ENCODE results near the gene STAT5B. TPM values are rescaled to one million over a fixed set of nuclear protein-coding genes. Genes with fewer than 3 reads are reported as not detected.

STAT5B gene
- total and polyA plus RNA-seq, 2 of the 13 experiments (the other 11 are each of a cell fraction or from before 2014, with no cell fraction given), result 21.0 to 42.8 TPM

DNA sequence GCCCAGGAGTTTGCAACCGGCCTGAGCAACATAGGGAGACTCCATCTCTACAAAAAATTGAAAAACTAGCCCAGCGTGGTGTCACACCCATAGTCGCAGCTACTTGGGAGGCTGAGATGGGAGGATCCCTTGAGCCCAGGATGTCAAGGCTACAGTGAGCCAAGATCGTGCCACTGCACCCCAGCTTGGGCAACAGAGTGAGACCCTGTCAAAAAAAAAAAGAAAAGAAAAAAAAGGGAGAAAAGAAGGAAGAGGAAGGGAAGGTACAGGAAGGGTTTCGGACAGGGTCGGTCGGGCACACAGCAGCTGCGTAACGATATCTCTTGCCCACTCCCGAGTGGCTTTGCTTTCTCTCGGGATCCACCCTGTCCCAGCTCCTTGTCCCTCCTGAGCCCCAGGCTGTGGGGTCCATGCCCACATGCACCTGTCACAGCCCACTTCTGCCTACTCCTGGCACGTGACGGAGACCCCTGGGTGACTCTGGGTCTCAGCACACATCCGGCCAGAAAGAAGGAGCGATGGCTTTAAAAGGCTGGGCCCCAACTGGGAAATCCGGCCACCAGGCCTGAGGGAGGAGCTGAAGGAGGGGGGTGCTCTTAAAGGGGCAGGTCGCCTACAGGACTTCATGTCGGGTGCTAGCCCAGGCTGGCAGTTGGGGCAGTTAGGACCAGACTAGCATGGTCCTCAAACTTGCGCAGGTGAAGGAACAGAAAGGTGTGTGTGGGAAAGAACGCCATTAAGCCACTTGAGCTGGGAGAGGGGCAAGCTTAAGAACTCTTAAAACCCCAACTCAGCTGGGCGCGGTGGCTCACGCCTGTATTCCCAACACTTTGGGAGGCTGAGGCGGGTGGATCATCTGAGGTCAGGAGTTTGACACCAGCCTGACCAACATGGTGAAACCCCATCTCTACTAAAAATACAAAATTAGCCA, 82.0 kb downstream of the STAT5B start, which contains the start of gene GHDC (continued):
- TF ChIP-seq, protein P1, sequence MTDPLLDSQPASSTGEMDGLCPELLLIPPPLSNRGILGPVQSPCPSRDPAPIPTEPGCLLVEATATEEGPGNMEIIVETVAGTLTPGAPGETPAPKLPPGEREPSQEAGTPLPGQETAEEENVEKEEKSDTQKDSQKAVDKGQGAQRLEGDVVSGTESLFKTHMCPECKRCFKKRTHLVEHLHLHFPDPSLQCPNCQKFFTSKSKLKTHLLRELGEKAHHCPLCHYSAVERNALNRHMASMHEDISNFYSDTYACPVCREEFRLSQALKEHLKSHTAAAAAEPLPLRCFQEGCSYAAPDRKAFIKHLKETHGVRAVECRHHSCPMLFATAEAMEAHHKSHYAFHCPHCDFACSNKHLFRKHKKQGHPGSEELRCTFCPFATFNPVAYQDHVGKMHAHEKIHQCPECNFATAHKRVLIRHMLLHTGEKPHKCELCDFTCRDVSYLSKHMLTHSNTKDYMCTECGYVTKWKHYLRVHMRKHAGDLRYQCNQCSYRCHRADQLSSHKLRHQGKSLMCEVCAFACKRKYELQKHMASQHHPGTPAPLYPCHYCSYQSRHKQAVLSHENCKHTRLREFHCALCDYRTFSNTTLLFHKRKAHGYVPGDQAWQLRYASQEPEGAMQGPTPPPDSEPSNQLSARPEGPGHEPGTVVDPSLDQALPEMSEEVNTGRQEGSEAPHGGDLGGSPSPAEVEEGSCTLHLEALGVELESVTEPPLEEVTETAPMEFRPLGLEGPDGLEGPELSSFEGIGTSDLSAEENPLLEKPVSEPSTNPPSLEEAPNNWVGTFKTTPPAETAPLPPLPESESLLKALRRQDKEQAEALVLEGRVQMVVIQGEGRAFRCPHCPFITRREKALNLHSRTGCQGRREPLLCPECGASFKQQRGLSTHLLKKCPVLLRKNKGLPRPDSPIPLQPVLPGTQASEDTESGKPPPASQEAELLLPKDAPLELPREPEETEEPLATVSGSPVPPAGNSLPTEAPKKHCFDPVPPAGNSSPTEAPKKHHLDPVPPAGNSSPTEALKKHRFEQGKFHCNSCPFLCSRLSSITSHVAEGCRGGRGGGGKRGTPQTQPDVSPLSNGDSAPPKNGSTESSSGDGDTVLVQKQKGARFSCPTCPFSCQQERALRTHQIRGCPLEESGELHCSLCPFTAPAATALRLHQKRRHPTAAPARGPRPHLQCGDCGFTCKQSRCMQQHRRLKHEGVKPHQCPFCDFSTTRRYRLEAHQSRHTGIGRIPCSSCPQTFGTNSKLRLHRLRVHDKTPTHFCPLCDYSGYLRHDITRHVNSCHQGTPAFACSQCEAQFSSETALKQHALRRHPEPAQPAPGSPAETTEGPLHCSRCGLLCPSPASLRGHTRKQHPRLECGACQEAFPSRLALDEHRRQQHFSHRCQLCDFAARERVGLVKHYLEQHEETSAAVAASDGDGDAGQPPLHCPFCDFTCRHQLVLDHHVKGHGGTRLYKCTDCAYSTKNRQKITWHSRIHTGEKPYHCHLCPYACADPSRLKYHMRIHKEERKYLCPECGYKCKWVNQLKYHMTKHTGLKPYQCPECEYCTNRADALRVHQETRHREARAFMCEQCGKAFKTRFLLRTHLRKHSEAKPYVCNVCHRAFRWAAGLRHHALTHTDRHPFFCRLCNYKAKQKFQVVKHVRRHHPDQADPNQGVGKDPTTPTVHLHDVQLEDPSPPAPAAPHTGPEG (CRISPR knock-in tag; IDR thresholded peaks at IDR 0.05), result peak; percentile 98
- peak; percentile 71; the same call in 1 of the 2 replicates for TF ChIP-seq EEA1 (CRISPR knock-in tag; IDR thresholded peaks at IDR 0.05; ENCODE audit: borderline replicate concordance)
- TF ChIP-seq, protein P2, sequence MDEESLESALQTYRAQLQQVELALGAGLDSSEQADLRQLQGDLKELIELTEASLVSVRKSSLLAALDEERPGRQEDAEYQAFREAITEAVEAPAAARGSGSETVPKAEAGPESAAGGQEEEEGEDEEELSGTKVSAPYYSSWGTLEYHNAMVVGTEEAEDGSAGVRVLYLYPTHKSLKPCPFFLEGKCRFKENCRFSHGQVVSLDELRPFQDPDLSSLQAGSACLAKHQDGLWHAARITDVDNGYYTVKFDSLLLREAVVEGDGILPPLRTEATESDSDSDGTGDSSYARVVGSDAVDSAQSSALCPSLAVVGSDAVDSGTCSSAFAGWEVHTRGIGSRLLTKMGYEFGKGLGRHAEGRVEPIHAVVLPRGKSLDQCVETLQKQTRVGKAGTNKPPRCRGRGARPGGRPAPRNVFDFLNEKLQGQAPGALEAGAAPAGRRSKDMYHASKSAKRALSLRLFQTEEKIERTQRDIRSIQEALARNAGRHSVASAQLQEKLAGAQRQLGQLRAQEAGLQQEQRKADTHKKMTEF (CRISPR knock-in tag; IDR thresholded peaks at IDR 0.05), result peak; percentile 83
- peak; percentile 24; the same call in 1 of the 2 replicates for TF ChIP-seq NFYC (CRISPR knock-in tag; IDR thresholded peaks at IDR 0.05)
- peak; percentile 67; the same call in 1 of the 2 replicates for TF ChIP-seq YEATS4 (CRISPR knock-in tag; IDR thresholded peaks at IDR 0.05; ENCODE audit: borderline replicate concordance)
- TF ChIP-seq ZNF460 (CRISPR knock-in tag; IDR thresholded peaks at IDR 0.05; ENCODE audit: borderline replicate concordance), result peak; percentile 86; the same call in 1 of the 2 replicates
- TF ChIP-seq, protein P3, sequence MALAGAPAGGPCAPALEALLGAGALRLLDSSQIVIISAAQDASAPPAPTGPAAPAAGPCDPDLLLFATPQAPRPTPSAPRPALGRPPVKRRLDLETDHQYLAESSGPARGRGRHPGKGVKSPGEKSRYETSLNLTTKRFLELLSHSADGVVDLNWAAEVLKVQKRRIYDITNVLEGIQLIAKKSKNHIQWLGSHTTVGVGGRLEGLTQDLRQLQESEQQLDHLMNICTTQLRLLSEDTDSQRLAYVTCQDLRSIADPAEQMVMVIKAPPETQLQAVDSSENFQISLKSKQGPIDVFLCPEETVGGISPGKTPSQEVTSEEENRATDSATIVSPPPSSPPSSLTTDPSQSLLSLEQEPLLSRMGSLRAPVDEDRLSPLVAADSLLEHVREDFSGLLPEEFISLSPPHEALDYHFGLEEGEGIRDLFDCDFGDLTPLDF (CRISPR knock-in tag; IDR thresholded peaks at IDR 0.05), result no peak
- TF ChIP-seq TOPORS (CRISPR knock-in tag; IDR thresholded peaks at IDR 0.05), result peak; percentile 57; the same call in 1 of the 2 replicates
- TF ChIP-seq, protein P4, sequence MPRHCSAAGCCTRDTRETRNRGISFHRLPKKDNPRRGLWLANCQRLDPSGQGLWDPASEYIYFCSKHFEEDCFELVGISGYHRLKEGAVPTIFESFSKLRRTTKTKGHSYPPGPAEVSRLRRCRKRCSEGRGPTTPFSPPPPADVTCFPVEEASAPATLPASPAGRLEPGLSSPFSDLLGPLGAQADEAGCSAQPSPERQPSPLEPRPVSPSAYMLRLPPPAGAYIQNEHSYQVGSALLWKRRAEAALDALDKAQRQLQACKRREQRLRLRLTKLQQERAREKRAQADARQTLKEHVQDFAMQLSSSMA (CRISPR knock-in tag; IDR thresholded peaks at IDR 0.05), result peak; percentile 64; the same call in 1 of the 2 replicates
- peak; percentile 88; the same call in 1 of the 2 replicates for TF ChIP-seq YEATS2 (CRISPR knock-in tag; IDR thresholded peaks at IDR 0.05; ENCODE audit: borderline replicate concordance)
- 0 out of 2 replicates have a peak, but pooled peaks have one; percentile 6 for TF ChIP-seq ZNF766 (CRISPR knock-in tag; IDR thresholded peaks at IDR 0.05; ENCODE audit: borderline replicate concordance)
- no peak for TF ChIP-seq ZNF562 (CRISPR knock-in tag; IDR thresholded peaks at IDR 0.05; ENCODE audit: borderline replicate concordance)
- TF ChIP-seq GFI1 (CRISPR knock-in tag; IDR thresholded peaks at IDR 0.05; ENCODE audit: borderline replicate concordance), result peak; percentile 77
- TF ChIP-seq ARHGAP35 (CRISPR knock-in tag; IDR thresholded peaks at IDR 0.05; ENCODE audit: borderline replicate concordance), result peak; percentile 51; the same call in 1 of the 2 replicates
- TF ChIP-seq ZNF558 (CRISPR knock-in tag; IDR thresholded peaks at IDR 0.05; ENCODE audit: borderline replicate concordance), result 0 out of 2 replicates have a peak, but pooled peaks have one; percentile 47
- TF ChIP-seq GATA4 (IDR thresholded peaks at IDR 0.05; ENCODE audit: borderline replicate concordance, low read depth), result peak; percentile 75; the same call in 1 of the 2 replicates
- TF ChIP-seq THAP11 (CRISPR knock-in tag; IDR thresholded peaks at IDR 0.05), result peak; percentile 92
- peak; percentile 25; the same call in 1 of the 2 replicates for TF ChIP-seq CREB1 (IDR thresholded peaks at IDR 0.05)
- TF ChIP-seq CREB1 (CRISPR knock-in tag; IDR thresholded peaks at IDR 0.05), result no peak
